D721Med (cell line): ENCODE measurements around the gene CEP83.

Experiments
- DNase-seq: peaks from one replicate; pipeline ENCODE4 v3.0.0; 2011; ENCODE audit warnings: low spot score; ENCODE audit not compliant: insufficient read length
- FAIRE-seq: peaks from 2 replicates; lab custom pipeline; 2011; peaks lifted over from hg19 to GRCh38; lab: Jason Lieb, UNC
- CTCF ChIP-seq: IDR thresholded peaks from 2 replicates; pipeline ENCODE4 v1.5.1; 2012; ENCODE audit warnings: mild to moderate bottlenecking, control low read depth; ENCODE audit not compliant: insufficient read depth; ENCODE audit errors: missing control alignments

Gene CEP83

GRCh38 chr12:94282675-94283074, 177.0 kb downstream of the CEP83 start:
- no peak for FAIRE-seq
- no peak for DNase-seq
- no peak for TF ChIP-seq CTCF

- TF ChIP-seq CTCF, result no peak
- FAIRE-seq (no peak), DNase-seq (no peak)
Observed at GRCh38 chr12:94280063-94280462, 179.6 kb downstream of the CEP83 start.

GRCh38 chr12:94277426-94278000, 182.2 kb downstream of the CEP83 start:
- FAIRE-seq, result no peak
- no peak for DNase-seq
- no peak for TF ChIP-seq CTCF

- no peak for FAIRE-seq
- DNase-seq, result no peak
- TF ChIP-seq CTCF, result no peak
Observed at GRCh38 chr12:94276725-94277124, 182.9 kb downstream of the CEP83 start.

GRCh38 chr12:94273272-94273671, 186.4 kb downstream of the CEP83 start:
- DNase-seq (no peak), FAIRE-seq (no peak)
- no peak for TF ChIP-seq CTCF

- no peak for TF ChIP-seq CTCF
- no peak for FAIRE-seq
Observed at GRCh38 chr12:94272280-94272679, 187.4 kb downstream of the CEP83 start.

GRCh38 chr12:94271351-94271750, 188.3 kb downstream of the CEP83 start:
- TF ChIP-seq CTCF, result no peak
- DNase-seq (no peak), FAIRE-seq (no peak)

More at GRCh38 chr12:94272280-94272679, 187.4 kb downstream of the CEP83 start:
- no peak for DNase-seq
